Astrocyte (in vitro differentiated cells and primary cell): ENCODE data around the gene METTL2A.
"Not testable (repeated sequence)": the region's sequence is repeated elsewhere in the genome, so short reads cannot be mapped to it uniquely, and the experiment has no call there.

Source experiments
- CTCF ChIP-seq: IDR thresholded peaks from 2 replicates; pipeline ENCODE4 v1.5.1; 2011; ENCODE audit warnings: low read depth, mild to moderate bottlenecking, inconsistent platforms, low read length, moderate library complexity; ENCODE audit not compliant: insufficient read depth
- EZH2 ChIP-seq: IDR thresholded peaks from 2 replicates; pipeline ENCODE4 v1.6.1; 2012; ENCODE audit warnings: mild to moderate bottlenecking, low read length, inconsistent platforms; ENCODE audit not compliant: insufficient read depth

- TF ChIP-seq CTCF, EZH2: not testable (repeated sequence)
Measured at GRCh38 chr17:62494073-62494472, 70.4 kb downstream of the METTL2A start.
